Measurements from ENCODE around the gene GTPBP3. TPM values are rescaled to one million over a fixed set of nuclear protein-coding genes. Genes with fewer than 3 reads are reported as not detected.

The GTPBP3 gene
- total RNA-seq, 6 experiments from 2014 or later: 9.2 to 14.7 (median 13.0) TPM

DNA sequence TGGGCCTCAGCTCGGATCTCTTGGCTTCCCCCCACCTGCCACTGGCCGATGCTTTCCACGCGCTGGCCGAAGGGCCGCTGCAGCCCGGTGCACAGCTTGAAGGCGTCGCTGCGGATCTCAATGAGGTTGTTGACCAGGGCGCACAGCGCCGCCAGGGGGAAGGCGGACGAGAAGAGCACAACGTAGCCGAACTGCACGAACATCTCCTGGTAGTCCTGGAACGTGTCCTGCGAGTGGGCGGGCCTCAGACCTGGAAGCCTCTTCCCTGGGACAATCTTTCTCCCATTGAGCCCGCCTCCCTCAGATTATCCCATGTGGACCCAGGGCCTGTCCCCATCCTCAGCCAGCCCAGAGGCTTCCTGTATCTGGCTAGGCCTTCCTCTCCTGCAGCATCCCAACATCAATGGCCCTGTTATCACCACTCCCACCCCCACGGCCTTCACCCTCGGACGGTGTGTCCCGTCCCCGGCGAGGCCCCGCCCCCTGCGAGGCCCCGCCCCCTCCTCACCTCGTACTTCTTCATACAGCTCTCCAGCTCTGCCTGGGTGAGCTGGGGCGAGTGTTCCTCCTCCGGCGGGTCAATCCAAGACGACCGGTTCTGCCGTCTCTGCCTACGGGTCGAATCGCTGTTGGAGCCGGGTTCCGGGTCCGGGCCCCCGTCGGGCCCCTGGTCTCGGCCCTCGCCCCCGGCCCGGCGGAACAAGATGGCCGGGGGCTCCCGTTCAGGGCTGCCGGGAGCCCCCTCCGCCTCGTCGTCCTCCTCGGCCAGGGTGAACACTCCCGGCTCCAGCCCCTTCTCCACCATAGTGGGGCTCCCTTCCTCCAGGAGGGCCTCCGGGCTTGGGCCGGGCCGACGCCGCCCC is 9.5 kb upstream of the GTPBP3 start:
- Mint-ChIP-seq H3K36me3 (ENCODE audit: low read depth) (peaks cover 6% of the 10 kb centered on the region), H3K27me3 (ENCODE audit: insufficient read depth) (peaks cover 3% of the 10 kb centered on the region), H3K9me3 (0 out of 2 replicates have a peak, but pooled peaks cover 4% of the 10 kb centered on the region), H3K27ac (no peak overlapping the region), H3K4me3 (no peak overlapping the region), H3K4me1 (ENCODE audit: low read depth) (peaks cover 1% of the 10 kb centered on the region)
- DNase-seq: no peak
- TF ChIP-seq, protein P1, sequence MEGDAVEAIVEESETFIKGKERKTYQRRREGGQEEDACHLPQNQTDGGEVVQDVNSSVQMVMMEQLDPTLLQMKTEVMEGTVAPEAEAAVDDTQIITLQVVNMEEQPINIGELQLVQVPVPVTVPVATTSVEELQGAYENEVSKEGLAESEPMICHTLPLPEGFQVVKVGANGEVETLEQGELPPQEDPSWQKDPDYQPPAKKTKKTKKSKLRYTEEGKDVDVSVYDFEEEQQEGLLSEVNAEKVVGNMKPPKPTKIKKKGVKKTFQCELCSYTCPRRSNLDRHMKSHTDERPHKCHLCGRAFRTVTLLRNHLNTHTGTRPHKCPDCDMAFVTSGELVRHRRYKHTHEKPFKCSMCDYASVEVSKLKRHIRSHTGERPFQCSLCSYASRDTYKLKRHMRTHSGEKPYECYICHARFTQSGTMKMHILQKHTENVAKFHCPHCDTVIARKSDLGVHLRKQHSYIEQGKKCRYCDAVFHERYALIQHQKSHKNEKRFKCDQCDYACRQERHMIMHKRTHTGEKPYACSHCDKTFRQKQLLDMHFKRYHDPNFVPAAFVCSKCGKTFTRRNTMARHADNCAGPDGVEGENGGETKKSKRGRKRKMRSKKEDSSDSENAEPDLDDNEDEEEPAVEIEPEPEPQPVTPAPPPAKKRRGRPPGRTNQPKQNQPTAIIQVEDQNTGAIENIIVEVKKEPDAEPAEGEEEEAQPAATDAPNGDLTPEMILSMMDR (IDR thresholded peaks at IDR 0.05): no peak

DNA sequence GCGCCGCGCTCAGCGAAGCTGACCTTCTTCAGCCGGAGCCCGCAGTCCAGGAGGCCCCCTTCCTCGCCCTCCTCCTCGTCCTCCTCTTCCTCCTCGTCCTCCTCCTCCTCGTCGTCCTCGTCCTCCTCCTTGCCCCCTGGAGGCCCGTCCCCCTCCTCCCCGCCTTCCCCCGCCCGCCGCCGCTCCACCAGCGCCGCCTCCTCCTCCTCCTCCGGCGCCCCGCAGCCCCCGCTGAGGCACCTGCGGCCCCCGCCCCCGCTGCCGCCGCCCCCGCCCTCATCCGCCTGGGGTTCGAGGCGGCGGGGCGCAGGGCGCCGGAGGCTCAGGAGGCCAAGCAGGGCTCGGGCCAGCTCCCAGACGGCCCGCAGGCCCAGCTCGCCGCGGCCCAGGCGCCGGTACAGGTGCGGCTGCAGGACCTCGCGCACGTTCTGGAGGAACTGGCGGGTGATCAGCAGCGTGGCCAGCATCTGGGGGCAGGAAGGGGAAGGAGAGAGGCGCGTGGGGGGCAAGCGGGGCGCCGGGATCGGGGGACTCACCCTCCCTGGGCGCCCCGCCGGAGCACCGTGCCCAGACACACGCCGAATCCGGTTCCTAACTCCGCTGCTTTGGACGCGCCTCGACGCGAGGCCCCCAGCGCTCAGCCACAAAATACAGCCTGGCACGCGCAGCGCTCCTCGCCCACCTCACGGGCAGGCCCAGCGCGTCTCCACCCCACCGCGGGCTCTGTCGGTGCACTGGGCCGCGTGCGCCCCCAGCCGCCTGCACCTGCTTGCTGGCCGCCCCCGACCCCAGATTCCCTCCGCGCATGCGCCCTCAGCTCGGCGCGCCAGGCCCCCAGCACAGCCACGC is 8.6 kb upstream of the GTPBP3 start:
- TF ChIP-seq, protein P1 (IDR thresholded peaks at IDR 0.05): no peak
- no peak overlapping the region for H3K27ac Mint-ChIP-seq
- no peak overlapping the region for H3K4me3 Mint-ChIP-seq
- peaks cover 3% of the 10 kb centered on the region for H3K27me3 Mint-ChIP-seq (ENCODE audit: insufficient read depth)
- peaks cover 10% of the 10 kb centered on the region for H3K36me3 Mint-ChIP-seq (ENCODE audit: low read depth)
- H3K9me3 Mint-ChIP-seq: 0 out of 2 replicates have a peak, but pooled peaks cover 4% of the 10 kb centered on the region
- DNase-seq: no peak
- peaks cover 2% of the 10 kb centered on the region for H3K4me1 Mint-ChIP-seq (ENCODE audit: low read depth)

DNA sequence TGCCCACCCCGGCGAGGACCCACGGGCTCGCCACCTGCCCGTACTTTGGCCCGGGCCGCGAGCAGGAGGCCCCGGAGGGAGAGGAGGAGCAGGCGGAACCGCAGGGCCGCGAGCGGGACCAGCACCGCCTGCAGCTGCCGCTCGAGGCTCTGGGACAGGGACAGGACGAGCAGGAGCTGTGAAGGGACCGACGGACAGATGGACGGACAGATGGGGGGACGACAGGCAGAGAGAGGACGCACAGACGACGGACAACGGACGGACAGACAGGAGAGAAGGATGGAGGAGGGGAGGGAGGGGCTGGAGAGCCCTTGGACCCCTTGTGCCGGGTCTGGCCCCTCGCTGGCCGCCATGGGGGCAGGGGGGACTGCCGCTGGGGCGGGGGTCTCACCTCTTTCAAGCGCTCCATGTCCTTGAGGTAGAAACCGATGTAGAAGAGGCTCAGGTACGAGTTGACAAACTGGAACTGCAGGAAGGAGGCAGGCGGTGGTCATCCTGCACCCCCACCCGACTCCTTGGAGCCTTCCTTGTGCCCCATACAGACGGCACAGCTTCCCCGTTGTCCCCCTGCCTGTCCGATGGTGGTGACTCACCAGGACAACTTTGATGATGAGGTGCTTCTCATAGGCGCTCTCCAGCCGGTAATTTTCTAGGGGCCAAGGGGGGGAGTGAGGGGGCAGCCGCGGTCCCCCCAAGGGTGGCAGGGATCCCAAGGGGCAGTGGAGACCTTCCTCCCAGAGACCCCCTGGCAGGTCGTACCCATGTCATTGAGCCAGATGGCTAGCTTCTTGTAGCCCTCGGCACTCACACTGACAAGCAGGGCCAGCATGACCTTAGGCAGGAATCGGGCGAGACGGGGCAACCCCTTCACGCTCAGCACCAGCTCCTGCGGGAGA is 7.7 kb upstream of the GTPBP3 start:
- Mint-ChIP-seq H3K9me3 (0 out of 2 replicates have a peak, but pooled peaks cover 4% of the 10 kb centered on the region), H3K4me1 (ENCODE audit: low read depth) (peaks cover 6% of the 10 kb centered on the region), H3K27me3 (ENCODE audit: insufficient read depth) (peaks cover 3% of the 10 kb centered on the region), H3K4me3 (no peak overlapping the region), H3K36me3 (ENCODE audit: low read depth) (peaks cover 10% of the 10 kb centered on the region), H3K27ac (no peak overlapping the region)
- no peak for DNase-seq
- TF ChIP-seq, protein P1 (IDR thresholded peaks at IDR 0.05): no peak

DNA sequence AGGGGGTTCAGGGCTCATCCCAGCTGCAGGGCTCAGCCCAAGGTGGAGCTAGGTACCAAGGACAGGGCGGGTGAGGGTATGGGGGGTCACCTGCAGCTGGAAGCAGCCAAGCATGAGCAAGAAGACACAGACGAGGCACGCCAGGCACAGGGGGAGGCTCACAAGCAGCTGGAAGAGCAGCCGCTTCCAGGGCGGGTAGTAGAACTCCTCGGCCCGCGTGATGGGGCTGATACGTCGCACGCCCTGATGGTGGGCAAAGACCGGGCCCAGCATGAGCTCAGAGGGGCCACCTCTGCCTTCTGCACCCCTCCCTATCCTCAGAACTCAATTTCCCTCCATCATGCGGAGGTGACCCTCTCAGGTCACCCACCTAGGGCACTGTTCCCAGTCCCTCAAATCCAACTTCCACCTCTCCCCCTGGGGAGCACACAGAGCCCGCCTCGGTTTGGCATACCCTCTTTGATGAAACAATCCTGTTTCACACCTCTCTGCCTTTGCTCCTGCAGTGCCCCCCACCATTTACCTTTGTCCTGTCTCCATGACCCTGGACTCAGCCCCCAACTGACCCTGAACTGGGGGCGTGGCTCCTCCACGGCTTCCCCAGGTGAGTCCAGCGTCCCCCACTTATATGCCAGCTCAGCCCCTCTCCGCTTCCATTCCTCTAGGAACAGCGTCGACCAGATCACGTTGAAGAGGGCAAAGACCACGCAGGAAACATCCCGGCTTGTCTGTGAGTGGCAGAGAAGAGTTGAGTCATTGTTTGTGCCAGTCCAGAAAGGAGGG is 6.9 kb upstream of the GTPBP3 start:
- H3K4me3 Mint-ChIP-seq: no peak overlapping the region
- H3K4me1 Mint-ChIP-seq (ENCODE audit: low read depth): peaks cover 12% of the 10 kb centered on the region
- 0 out of 2 replicates have a peak, but pooled peaks cover 4% of the 10 kb centered on the region for H3K9me3 Mint-ChIP-seq
- TF ChIP-seq, protein P1 (IDR thresholded peaks at IDR 0.05): no peak
- H3K27ac Mint-ChIP-seq: no peak overlapping the region
- peaks cover 10% of the 10 kb centered on the region for H3K36me3 Mint-ChIP-seq (ENCODE audit: low read depth)
- no peak for DNase-seq
- peaks cover 5% of the 10 kb centered on the region for H3K27me3 Mint-ChIP-seq (ENCODE audit: insufficient read depth)

Data from HFFc6 (cell line).